Measurements from ENCODE around the gene EML4.
"Not testable (repeated sequence)": the region's sequence is repeated elsewhere in the genome, so short reads cannot be mapped to it uniquely, and the experiment has no call there.

EML4 gene

GRCh38 chr2:42252464-42252863 is 83.3 kb downstream of the EML4 start:
- no peak for FAIRE-seq
- no peak for DNase-seq (ENCODE audit: low spot score)

DNA sequence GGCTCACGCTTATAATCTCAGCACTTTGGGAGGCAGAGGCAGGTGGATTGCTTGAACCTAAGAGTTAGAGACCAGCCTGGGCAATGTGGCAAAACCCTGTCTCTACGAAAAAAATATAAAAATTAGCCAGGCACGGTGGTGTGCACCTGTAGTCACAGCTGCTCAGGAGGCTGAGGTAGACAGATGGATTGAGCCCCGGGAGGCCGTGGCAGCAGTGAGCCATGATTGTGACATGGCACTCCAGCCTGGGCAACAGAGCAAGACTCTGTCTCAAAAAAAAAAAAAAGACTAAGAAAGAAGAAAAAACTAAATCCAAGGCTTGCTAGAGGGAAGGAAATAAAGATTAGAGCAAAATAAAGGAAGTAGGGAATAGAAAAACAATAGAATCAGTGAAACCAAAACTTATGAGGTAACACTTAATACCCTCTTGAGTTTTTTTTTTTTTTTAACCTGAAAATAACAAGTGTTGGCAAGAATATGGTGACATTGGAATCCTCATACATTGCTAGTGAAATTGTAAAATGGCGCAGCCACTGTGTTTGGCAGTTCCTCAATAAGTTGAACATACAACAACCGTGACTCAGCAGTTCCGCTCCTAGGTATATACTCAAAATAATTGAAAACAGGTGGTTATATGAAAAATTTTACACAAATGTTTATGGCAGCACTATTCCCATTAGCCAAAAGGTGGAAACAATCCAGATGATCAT is 85.2 kb downstream of the EML4 start:
- DNase-seq (ENCODE audit: low spot score) (no peak), FAIRE-seq (no peak)

- no peak for FAIRE-seq
- no peak for DNase-seq (ENCODE audit: low spot score)
Observed at GRCh38 chr2:42256505-42256904, 87.4 kb downstream of the EML4 start.

GRCh38 chr2:42261518-42262195 is 92.5 kb downstream of the EML4 start:
- no peak for FAIRE-seq

DNA sequence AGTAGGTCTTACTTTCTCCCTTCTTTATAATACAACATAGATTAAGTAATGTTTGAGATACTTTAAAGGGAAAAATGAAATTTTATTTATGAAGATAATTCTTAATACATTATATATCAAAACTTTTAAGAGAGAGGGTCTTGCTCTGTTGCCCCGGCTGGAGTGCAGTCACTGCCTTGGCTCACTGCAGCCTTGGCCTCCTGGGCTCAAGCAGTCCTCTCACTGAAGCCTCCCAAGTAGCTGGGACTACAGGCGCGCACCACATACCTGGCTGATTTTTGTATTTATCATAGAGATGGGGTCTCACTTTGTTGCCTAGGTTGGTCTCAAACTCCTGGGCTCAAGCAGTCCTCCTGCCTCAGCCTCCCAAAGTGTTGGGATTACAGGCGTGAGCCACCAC is 97.1 kb downstream of the EML4 start:
- FAIRE-seq (no peak), DNase-seq (ENCODE audit: low spot score) (no peak)

More at GRCh38 chr2:42261518-42262195, 92.5 kb downstream of the EML4 start:
- no peak for DNase-seq (ENCODE audit: low spot score)

DNA sequence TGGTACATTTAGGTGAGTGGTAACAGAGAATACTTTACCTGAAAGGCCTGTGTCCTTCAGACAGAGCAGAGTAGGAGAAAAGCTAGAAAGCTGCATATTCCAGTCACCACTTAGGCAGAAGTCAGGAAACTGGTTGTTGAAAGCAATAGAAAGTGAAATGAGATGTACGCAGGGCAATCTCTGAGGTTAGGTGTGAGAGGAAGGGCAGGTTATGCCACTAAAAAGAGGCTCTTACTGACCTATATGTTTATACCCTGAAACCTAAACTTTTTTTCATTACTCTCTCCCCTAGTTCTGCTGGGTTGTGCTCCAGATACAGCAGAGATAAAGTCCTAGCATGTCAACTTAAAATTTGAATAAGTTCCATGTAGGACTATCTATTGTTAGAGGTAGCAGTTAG is 98.4 kb downstream of the EML4 start:
- FAIRE-seq: no peak
- no peak for DNase-seq (ENCODE audit: low spot score)

- no peak for FAIRE-seq
- DNase-seq (ENCODE audit: low spot score): no peak
Observed at GRCh38 chr2:42268528-42269151, 99.5 kb downstream of the EML4 start.

- FAIRE-seq: no peak
- DNase-seq (ENCODE audit: low spot score): no peak
Observed at GRCh38 chr2:42270757-42271156, 101.6 kb downstream of the EML4 start.

- not testable (repeated sequence) for DNase-seq (ENCODE audit: low spot score); FAIRE-seq
Observed at GRCh38 chr2:42271246-42271645, 102.1 kb downstream of the EML4 start.

DNA sequence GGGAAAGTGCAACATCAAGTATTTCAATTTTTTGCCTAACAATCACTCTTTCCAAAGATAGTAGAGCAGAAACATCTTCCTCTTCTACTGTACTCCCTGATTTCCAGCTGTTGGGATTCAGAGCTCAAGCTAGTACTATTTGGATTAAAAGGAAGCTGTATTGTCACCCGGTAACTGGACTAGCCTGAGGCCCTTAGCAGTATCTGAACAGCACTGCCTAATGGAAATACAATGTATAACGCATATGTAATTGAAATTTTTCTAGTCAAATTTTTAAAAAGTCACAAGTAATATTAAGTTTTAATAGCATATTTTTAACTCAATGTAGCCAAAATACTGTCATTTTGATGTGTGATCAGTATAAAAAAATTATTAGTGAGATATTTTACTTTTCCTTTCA is 105.7 kb downstream of the EML4 start:
- DNase-seq (ENCODE audit: low spot score) (no peak), FAIRE-seq (no peak)

GRCh38 chr2:42281416-42282081 is 112.4 kb downstream of the EML4 start:
- DNase-seq (ENCODE audit: low spot score) (no peak), FAIRE-seq (no peak)

GRCh38 chr2:42284019-42284418 is 114.9 kb downstream of the EML4 start:
- DNase-seq (ENCODE audit: low spot score) (no peak), FAIRE-seq (no peak)

DNA sequence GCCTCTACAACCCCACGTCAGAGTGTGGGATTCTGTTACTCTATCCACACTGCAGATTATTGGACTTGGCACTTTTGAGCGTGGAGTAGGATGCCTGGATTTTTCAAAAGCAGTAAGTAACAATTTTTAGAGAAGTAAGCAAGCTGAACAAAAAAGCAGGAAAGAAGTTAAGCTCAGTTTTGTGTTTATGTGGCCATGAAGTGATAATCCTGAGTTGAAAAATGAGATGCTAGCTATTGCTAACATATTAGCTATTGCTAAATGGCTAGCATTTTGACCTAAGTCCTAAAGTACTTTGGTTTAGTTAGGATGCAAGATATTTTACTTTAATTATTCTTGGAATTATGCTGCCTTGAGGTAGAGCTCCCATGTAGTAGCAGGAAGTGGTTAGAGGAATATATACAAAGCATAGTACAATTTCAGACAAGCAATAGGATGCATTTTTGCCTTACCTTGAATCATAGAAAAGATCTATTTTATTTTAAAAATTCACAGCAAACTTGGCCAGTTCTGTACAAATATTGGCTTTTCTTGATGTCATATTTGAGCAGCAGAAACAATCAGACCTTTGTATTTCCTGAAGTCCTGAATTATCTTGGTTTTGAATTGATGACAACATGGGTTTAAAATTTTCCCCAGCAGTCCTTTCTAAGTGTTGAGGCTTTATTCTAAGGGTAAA is 117.3 kb downstream of the EML4 start:
- DNase-seq (ENCODE audit: low spot score) (no peak), FAIRE-seq (no peak)

GRCh38 chr2:42288811-42289210 is 119.7 kb downstream of the EML4 start:
- FAIRE-seq (no peak), DNase-seq (ENCODE audit: low spot score) (no peak)

DNA sequence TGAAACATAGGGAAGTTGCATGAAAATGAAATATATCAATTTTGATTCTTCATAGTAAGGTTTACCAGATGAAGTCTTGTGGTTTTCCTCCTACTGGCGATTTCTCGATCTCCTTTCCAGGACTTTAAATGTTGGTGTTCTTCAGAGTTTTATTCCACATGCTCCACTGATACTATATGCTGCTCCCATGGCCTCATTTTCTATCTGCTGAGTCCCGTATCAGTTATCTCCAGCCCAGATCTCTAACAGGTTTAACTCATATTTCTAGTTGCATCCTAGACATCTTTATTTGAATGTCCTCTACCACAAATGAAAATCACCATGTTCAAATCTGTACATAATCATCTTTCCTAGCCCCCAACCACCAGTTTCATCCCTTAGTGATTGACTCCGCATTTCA is 120.1 kb downstream of the EML4 start:
- DNase-seq (ENCODE audit: low spot score) (no peak), FAIRE-seq (no peak)

DNA sequence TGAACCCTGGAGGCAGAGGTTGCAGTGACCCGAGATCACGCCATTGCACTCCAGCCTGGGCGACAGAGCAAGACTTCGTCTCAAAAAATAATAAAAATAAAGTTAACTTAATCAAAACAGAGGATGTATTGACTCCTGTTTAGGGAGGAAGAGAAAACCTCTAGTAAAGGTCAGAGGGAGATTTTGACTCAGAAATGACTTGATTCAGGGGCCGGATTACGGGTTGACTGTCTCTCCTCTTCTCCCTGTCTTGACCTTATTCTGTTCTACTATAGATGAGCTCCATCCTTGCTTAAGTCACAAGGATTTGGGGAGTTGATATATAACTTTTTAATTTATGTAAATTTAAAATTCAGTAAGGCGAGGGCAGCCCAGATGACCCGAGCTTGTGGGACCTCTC is 120.9 kb downstream of the EML4 start:
- FAIRE-seq: no peak
- DNase-seq (ENCODE audit: low spot score): no peak

DNA sequence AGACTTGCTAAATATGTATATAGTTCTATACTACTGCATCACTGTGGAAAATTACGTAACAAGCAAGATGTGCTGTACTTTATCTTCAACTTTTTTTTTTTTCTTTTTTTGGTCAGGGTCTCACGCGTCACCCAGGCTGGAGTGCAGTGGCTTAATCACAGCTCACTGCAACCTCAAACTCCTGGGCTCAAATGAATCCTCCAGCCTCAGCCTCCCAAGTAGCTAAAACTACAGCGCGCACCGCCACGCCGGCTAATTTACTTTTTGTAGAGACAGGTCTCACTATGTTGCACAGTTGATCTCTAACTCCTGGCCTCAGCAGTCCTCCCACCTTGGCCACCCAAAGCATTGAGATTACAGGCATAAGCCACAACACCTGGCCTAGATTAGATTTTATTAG is 123.9 kb downstream of the EML4 start:
- DNase-seq (ENCODE audit: low spot score) (no peak), FAIRE-seq (no peak)

GRCh38 chr2:42296226-42296625 is 127.1 kb downstream of the EML4 start:
- no peak for DNase-seq (ENCODE audit: low spot score)
- FAIRE-seq: no peak

DNA sequence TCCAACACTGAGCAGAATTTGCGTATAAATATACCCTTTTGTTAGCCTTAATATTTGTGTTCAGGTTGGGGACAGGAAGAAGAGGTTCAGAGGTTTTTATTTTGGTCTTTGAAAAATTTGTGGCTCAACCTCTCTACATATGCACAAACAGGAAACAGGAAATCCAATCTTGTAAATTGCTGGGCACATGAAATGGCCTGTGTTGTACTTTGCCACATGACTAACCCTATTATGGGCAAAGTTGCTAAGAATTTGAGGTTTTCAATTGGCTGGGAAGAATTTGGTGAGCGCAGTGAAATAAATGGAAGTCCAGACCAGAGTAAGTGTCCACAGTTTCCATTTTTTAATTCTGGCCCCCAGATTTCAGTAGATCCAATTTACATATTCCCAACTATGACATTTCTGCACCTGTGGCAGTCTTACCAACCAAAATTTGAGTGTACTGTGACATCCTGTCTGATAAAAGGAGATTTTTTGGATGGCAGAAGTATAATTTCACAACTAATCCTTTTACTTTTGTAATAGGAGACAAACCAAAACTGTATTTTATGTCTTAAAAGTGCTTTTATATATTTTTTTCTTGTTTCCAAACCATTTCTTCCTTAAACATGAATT is 128.3 kb downstream of the EML4 start:
- no peak for FAIRE-seq
- no peak for DNase-seq (ENCODE audit: low spot score)

- DNase-seq (ENCODE audit: low spot score): no peak
Observed at GRCh38 chr2:42298132-42298531, 129.0 kb downstream of the EML4 start.

More at GRCh38 chr2:42298132-42298531, 129.0 kb downstream of the EML4 start:
- no peak for FAIRE-seq

Measured in urothelium cell line (cell line).